Endometrial microvascular endothelial cells (primary cell): ENCODE data around the gene SORCS3. TPM values are rescaled to one million over a fixed set of nuclear protein-coding genes. Genes with fewer than 3 reads are reported as not detected.

Experiments
- in situ Hi-C: cut with HindIII; loops from 2 replicates; pipeline ENCODE4 v1.10.0; 2017; ENCODE audit warnings: low sequenced_read_pairs, low pct_unique_long_range_greater_than_20kb; ENCODE audit errors: inconsistent ontology term
- total RNA-seq: library from RNA; depleted of rRNA; stranded (reverse); fragments of >200 nt; gene quantifications from one replicate; pipeline ENCODE4 v1.2.3, GENCODE V29; 2015; ENCODE audit errors: inconsistent ontology term

The SORCS3 gene
- total RNA-seq, 1 donor from 2014 or later = not detected

DNA sequence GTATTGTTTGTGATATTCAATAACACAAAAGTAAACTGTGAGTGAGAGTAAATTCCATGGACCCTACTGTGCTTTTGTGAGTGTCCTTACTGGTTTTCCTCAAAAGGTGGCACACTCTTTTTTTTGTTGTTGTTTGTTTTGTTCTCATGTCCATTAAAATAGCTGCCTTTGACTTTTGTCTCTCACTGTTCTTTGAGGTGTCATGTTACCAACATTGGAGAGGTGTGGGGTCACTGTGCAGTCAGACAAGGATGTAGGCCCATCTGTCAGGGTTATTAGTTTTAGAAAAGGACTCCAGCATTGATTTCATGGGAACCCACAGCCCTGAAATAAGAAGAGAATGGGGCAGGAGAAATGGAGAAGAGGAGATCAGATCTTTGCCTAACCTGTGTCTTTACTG, 383.1 kb downstream of the SORCS3 start:
- in situ Hi-C loops = no loop called here

GRCh38 chr10:105025092-105025491, 384.0 kb downstream of the SORCS3 start:
- in situ Hi-C loops = no loop called here

DNA sequence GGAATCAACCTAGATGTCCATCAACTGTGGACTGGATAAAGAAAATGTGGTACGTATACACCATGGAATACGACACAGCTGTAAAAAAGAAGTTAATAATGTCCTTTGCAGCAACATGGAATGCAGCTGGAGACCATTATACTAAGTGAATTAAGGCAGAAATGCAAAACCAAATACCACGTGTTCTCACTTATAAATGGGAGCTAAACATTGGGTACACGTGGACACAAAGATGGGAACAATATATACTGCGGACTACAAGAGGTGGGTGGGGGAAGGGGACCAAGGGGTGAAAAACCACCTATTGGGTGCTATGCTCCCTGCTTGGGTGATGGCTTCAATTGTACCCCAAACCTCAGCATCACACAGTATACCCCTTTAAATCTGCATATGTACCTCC, 385.5 kb downstream of the SORCS3 start:
- in situ Hi-C loops = no loop called here

- in situ Hi-C loops = no loop called here
Observed at GRCh38 chr10:105029286-105029685, 388.2 kb downstream of the SORCS3 start.

DNA sequence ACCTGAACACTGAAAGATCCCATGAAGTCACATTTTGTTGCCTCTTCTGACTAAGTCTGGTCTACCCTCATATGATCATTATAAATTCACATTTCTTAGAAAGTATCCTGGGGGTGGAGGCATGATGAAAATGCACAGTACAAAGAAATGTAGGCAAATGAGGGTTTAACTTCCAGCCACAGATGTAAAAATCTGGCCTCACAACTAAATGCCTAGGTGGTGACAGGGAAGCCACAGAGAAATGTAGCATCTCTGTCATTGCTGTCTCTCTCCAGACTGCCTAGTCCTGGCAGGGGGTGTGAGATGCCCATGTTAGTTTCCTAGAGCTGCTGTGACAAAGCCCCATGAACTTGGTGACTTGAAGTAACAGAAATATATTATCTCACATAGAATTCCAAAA, 395.9 kb downstream of the SORCS3 start:
- in situ Hi-C loops = no loop called here

DNA sequence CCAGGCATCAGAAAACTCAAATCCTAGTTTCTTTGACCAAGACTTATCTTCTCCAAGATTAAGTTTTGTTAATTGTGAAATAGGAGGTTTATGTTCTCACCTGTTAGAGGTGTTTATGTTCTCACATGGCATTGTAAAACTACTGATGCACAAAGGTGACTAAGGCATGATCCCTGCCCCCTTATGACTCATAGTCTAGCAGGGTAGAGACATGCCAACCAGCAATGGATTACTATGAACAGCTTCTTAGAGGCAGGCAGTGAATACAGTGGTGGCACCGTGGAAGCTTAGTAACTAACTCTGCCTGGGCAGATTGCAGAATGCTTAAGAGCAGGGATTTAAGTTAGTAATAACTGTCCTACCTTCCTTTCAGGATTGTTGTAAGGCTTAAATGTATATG, 400.9 kb downstream of the SORCS3 start:
- in situ Hi-C loops = no loop called here

DNA sequence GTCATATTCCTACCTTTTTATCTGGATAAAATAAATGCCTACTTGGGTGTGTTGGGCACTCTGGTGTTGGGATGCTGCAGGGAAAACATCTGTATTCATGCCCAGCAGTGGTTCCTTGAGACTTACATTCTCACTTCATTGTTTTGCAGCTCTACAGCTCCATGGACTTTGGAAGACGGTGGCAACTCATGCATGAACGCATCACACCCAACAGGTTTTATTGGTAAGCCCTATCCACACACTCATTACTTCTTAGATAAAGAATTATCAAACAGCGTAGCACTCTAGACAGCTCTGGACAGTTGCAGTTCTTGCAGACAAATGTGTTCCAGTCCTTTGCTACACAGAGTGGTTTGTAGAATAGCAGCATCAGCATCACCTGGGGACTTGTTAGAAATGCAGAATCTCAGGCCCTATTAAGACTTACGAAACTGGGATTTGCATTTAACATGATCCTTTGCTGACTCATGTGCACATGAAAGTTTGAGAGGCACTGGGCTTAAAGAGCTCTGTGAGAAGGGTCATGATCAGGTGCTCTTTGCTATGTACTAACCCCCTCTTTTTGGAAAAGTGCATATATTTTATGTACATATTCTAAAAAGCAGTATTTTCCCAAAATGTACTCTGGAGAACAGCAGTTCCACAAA, 401.9 kb downstream of the SORCS3 start:
- in situ Hi-C loops = no loop called here

GRCh38 chr10:105044902-105045301, 403.8 kb downstream of the SORCS3 start:
- in situ Hi-C loops = no loop called here

DNA sequence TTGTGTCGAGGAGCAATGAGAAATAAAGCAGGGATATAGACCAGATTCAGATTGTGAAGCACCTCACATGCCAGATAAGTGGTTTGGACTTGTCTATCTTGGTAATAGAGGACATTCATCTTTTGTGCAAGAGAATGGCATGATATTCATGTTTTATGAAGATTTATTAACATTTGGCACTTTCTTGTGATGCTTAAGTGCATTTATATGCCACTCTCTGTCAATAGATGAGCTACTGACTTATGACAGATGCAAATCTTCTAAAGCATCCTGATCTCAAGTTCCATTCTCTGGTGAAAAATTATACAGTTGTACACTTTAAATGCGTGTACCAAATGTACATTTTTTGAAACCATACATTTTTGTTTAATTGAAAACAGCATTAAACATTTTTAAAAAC, 415.3 kb downstream of the SORCS3 start:
- in situ Hi-C loops = no loop called here

GRCh38 chr10:105062951-105063350, 421.9 kb downstream of the SORCS3 start:
- in situ Hi-C loops = no loop called here

GRCh38 chr10:105063796-105064195, 422.7 kb downstream of the SORCS3 start:
- in situ Hi-C loops = no loop called here

DNA sequence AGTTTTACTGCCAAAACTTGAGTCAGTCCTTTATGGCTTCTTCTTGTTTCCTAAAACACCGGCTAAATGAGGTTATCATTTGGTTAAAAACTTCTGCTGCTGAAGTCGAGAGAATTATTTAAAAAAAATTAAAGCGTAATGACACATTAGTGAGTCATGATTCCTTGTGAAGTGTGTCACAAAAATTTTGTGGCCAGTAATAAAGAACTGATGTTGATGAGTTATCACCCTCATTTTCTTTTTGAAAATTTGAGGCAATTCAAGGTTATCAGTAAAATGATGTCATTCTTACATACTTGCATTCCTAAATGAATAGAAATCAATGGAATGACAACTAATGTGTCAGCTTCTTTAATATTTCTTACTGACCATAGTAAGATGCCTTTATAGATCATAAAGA, 427.4 kb downstream of the SORCS3 start:
- in situ Hi-C loops = no loop called here

GRCh38 chr10:105070249-105070648, 429.2 kb downstream of the SORCS3 start:
- in situ Hi-C loops = no loop called here

- in situ Hi-C loops = no loop called here
Observed at GRCh38 chr10:105070952-105071351, 429.9 kb downstream of the SORCS3 start.

DNA sequence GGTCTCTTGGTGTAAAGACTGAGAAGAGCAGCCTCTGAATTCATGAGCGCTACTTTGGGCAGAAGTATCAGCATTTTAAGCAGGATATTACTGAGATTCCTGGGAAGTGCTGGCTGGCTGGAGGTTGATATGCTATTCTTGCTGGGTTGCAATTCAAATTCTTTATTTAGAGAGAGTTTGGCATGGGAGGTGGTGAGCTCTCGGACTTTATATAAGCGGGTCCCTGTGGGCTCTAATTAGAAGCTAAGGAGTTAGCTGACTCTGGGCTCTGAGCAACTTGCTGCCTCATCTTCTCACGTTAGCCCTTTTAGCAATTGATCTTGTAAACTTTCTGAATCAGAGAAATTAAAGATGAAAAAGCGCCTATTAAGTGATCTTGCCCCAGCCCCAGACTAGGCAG, 430.9 kb downstream of the SORCS3 start:
- in situ Hi-C loops = no loop called here

GRCh38 chr10:105073999-105074398, 432.9 kb downstream of the SORCS3 start:
- in situ Hi-C loops = no loop called here

- in situ Hi-C loops = no loop called here
Observed at GRCh38 chr10:105075031-105075430, 433.9 kb downstream of the SORCS3 start.

- in situ Hi-C loops = no loop called here
Observed at GRCh38 chr10:105085980-105086379, 444.9 kb downstream of the SORCS3 start.

- in situ Hi-C loops = no loop called here
Observed at GRCh38 chr10:105094048-105094447, 453.0 kb downstream of the SORCS3 start.

GRCh38 chr10:105096316-105096715, 455.2 kb downstream of the SORCS3 start:
- in situ Hi-C loops = no loop called here

DNA sequence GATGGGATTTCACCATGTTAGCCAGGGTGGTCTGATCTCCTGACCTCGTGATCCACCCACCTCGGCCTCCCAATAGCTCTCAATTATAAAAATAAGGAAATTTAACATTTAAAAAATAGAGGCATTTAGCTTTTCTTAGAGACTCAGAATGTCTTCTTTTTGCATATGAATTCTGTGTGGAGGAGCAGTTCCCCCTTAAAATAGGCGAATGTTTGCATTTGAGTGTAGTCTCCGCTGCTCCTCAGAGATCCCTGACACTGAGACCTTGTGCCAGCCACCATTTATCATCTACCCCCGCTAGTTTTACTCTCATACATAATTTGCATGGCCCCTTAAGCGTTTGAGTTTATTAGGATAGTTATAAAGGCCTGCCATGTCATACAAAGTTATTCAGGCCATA, 461.9 kb downstream of the SORCS3 start:
- in situ Hi-C loops = no loop called here
